ENCODE measurements around the gene JUN. TPM values are rescaled to one million over a fixed set of nuclear protein-coding genes. Genes with fewer than 3 reads are reported as not detected.

JUN gene
- total RNA-seq, 2 donors from 2014 or later, result 15.1 to 16.3 TPM

GRCh38 chr1:58815686-58816071 is 31.8 kb upstream of the JUN start:
- Histone ChIP-seq H3K9me3 (ENCODE audit: control insufficient read depth, low read length) (no peaks in the 10 kb centered on the region), H3K4me1 (ENCODE audit: control insufficient read depth, insufficient read depth, low read length) (no peaks in the 10 kb centered on the region), H3K9ac (ENCODE audit: extremely low read depth, low read length, poor library complexity, severe bottlenecking) (peak overlapping the region; percentile 21), H3K36me3 (ENCODE audit: control insufficient read depth, insufficient read depth, low read length) (no peaks in the 10 kb centered on the region), H3K27me3 (ENCODE audit: control insufficient read depth, insufficient read depth, low read length, poor library complexity, severe bottlenecking) (no peaks in the 10 kb centered on the region), H3K27ac (ENCODE audit: low read depth, low read length) (no peak overlapping the region), H3K4me3 (ENCODE audit: low read length) (peak overlapping the region; percentile 77)
- TF ChIP-seq CTCF (conservative IDR thresholded peaks at IDR 0.05), result no peak
- H3K4me1 Mint-ChIP-seq, result peaks cover 9% of the 10 kb centered on the region
- H3K4me3 Mint-ChIP-seq, result peak overlapping the region; percentile 74
- peak overlapping the region; percentile 60 for H3K27ac Mint-ChIP-seq
- no peaks in the 10 kb centered on the region for H3K36me3 Mint-ChIP-seq (ENCODE audit: low read depth)
- 8 to 11% methylated on average over 11 to 13 of the region's 13 CpGs for WGBS, 2 experiments (ENCODE audit: insufficient coverage in 1 of 2, insufficient read length in 1 of 2)
- H3K27me3 Mint-ChIP-seq (ENCODE audit: insufficient read depth), result peaks cover 32% of the 10 kb centered on the region
- H3K9me3 Mint-ChIP-seq, result no peaks in the 10 kb centered on the region
- DNase-seq, result peak; percentile 66

GRCh38 chr1:58815069-58815685 is 31.3 kb upstream of the JUN start:
- Mint-ChIP-seq H3K27ac (peak overlapping the region; percentile 60), H3K9me3 (no peaks in the 10 kb centered on the region), H3K36me3 (ENCODE audit: low read depth) (no peaks in the 10 kb centered on the region), H3K27me3 (ENCODE audit: insufficient read depth) (peaks cover 32% of the 10 kb centered on the region), H3K4me1 (peaks cover 9% of the 10 kb centered on the region), H3K4me3 (peak overlapping the region; percentile 74)
- 19 to 50% methylated on average over 2 to 36 of the region's 36 CpGs for WGBS, 2 experiments (ENCODE audit: insufficient coverage in 1 of 2, insufficient read length in 1 of 2)
- DNase-seq, result peak; percentile 84
- H3K9ac ChIP-seq (ENCODE audit: extremely low read depth, low read length, poor library complexity, severe bottlenecking), result peak overlapping the region; percentile 3
- H3K9me3 ChIP-seq (ENCODE audit: control insufficient read depth, low read length), result no peaks in the 10 kb centered on the region
- no peaks in the 10 kb centered on the region for H3K36me3 ChIP-seq (ENCODE audit: control insufficient read depth, insufficient read depth, low read length)
- H3K27ac ChIP-seq (ENCODE audit: low read depth, low read length), result no peak overlapping the region
- TF ChIP-seq CTCF (conservative IDR thresholded peaks at IDR 0.05), result no peak
- no peaks in the 10 kb centered on the region for H3K27me3 ChIP-seq (ENCODE audit: control insufficient read depth, insufficient read depth, low read length, poor library complexity, severe bottlenecking)
- no peaks in the 10 kb centered on the region for H3K4me1 ChIP-seq (ENCODE audit: control insufficient read depth, insufficient read depth, low read length)
- peak overlapping the region; percentile 77 for H3K4me3 ChIP-seq (ENCODE audit: low read length)

GRCh38 chr1:58814251-58815068 is 30.6 kb upstream of the JUN start:
- no peak overlapping the region for H3K27ac ChIP-seq (ENCODE audit: low read depth, low read length)
- TF ChIP-seq CTCF (conservative IDR thresholded peaks at IDR 0.05), result no peak
- WGBS, 2 experiments (ENCODE audit: insufficient coverage in 1 of 2, insufficient read length in 1 of 2), result 72 to 83% methylated on average over 38 to 45 of the region's 45 CpGs
- H3K9ac ChIP-seq (ENCODE audit: extremely low read depth, low read length, poor library complexity, severe bottlenecking), result no peak overlapping the region
- no peaks in the 10 kb centered on the region for H3K4me1 ChIP-seq (ENCODE audit: control insufficient read depth, insufficient read depth, low read length)
- no peaks in the 10 kb centered on the region for H3K36me3 Mint-ChIP-seq (ENCODE audit: low read depth)
- peaks cover 9% of the 10 kb centered on the region for H3K4me1 Mint-ChIP-seq
- H3K27ac Mint-ChIP-seq, result no peak overlapping the region
- DNase-seq, result peak; percentile 84
- peaks cover 27% of the 10 kb centered on the region for H3K27me3 Mint-ChIP-seq (ENCODE audit: insufficient read depth)
- H3K4me3 ChIP-seq (ENCODE audit: low read length), result no peak overlapping the region
- peak overlapping the region; percentile 74 for H3K4me3 Mint-ChIP-seq
- no peaks in the 10 kb centered on the region for H3K36me3 ChIP-seq (ENCODE audit: control insufficient read depth, insufficient read depth, low read length)
- H3K27me3 ChIP-seq (ENCODE audit: control insufficient read depth, insufficient read depth, low read length, poor library complexity, severe bottlenecking), result no peaks in the 10 kb centered on the region
- no peaks in the 10 kb centered on the region for H3K9me3 Mint-ChIP-seq
- no peaks in the 10 kb centered on the region for H3K9me3 ChIP-seq (ENCODE audit: control insufficient read depth, low read length)
